ENCODE measurements around the gene NTMT2.
A peak's percentile ranks its signal among the peaks of the same experiment; 100 is the strongest.

The NTMT2 gene

DNA sequence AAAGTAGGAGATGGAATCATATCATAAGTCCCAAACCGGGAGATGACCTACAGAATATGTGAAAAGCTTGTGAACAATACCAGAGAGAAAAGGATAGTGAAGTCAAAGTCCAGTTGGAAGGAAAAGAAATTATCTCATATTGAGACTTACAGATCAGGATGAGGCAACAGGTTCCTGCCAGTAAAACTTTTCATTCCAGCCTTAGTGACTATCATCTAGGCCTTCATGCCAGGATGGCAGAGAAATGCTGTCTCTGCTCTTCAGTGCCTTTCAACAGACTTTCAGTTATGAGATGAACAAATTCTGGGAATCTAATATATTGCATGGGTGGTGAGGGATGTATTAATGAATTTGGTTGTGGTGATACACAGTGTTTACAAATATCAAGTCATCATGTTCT is 52.3 kb downstream of the NTMT2 start:
- ChIA-PET CTCF (no interaction called here), POLR2A (no interaction called here)
- no peak for DNase-seq (ENCODE audit: low read depth, low spot score)
- no peak overlapping the region for H3K4me3 ChIP-seq (ENCODE audit: low read depth, low read length)
- TF ChIP-seq, protein P1, sequence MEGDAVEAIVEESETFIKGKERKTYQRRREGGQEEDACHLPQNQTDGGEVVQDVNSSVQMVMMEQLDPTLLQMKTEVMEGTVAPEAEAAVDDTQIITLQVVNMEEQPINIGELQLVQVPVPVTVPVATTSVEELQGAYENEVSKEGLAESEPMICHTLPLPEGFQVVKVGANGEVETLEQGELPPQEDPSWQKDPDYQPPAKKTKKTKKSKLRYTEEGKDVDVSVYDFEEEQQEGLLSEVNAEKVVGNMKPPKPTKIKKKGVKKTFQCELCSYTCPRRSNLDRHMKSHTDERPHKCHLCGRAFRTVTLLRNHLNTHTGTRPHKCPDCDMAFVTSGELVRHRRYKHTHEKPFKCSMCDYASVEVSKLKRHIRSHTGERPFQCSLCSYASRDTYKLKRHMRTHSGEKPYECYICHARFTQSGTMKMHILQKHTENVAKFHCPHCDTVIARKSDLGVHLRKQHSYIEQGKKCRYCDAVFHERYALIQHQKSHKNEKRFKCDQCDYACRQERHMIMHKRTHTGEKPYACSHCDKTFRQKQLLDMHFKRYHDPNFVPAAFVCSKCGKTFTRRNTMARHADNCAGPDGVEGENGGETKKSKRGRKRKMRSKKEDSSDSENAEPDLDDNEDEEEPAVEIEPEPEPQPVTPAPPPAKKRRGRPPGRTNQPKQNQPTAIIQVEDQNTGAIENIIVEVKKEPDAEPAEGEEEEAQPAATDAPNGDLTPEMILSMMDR (IDR thresholded peaks at IDR 0.05; ENCODE audit: insufficient read depth, low read length, missing control alignments) = no peak

DNA sequence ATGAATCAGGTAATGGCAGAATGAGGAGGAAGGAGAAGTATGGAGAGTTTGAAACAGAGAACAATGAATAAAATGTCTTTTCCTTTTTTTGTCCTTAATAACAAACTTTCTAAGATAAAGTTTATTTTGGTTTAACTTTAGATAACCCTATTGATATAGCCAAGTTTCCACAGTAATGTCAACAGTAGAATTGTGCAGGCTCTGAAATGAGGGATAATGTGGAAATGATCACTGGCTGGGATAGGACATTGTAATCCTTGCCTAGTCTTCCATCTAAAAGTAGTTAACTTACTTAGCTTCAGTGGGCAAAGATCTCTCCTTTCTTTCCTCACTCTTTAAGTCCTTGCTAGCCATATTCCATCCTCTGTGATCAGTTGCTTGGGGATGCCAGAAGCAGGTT is 52.8 kb downstream of the NTMT2 start:
- POLR2A ChIA-PET = no interaction called here
- H3K4me3 ChIP-seq (ENCODE audit: low read depth, low read length) = no peak overlapping the region
- CTCF ChIA-PET = no interaction called here
- TF ChIP-seq, protein P1 (IDR thresholded peaks at IDR 0.05; ENCODE audit: insufficient read depth, low read length, missing control alignments) = no peak
- DNase-seq (ENCODE audit: low read depth, low spot score) = no peak

DNA sequence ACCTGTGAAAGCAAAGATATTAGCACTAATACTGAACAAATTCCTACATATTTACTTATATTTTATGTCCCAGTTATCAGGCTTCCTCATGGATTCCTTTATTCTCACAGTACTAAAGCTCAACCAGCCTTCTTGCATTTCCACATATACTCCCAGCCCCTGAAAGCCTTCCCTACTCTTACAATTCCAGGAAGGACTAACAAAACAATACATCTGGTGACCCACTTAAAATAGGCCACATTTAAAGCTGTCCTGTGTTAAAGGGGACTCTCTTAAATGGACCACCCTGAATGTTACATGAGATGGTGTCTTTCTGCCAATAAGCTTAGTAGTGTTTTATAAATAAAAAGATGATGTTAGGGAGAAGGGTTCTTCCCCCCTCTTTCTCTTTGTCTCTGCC is 54.4 kb downstream of the NTMT2 start:
- DNase-seq (ENCODE audit: low read depth, low spot score) = no peak
- CTCF ChIA-PET = no interaction called here

DNA sequence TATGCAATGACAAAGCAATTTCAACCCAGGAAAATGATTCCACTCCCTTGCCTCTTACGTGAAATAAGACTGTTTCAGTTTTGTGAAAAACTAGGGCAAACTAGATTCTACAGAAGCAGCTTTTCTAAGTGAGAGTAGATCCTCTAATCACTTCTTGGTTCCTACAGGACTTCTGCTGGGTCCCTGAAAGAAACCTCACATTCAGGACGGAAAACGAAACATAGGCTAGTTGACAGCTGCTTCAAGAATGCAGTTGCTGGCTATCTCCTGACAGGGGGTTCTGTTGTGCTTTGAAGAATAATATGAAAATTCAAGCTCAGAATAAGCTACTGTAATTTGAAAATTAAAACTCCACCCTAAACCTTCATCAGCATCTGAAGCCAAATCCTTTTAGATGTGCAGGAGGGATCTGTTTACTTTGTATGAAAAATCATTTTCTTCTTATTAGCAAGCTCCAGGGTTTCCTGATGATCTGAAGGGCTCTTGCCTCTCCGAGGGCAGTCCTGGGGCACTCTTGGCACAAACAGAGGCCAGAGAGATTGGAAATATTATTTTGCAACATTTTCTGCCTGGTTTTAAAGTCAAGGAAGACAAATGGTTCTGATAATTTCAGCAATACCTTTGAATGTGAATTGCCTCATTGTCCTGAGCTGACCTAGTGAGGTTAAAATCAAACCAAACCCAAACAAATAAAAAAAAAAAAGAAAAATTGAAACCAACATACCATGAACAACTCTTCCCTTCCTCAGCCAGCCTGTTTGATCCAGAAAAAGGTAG is 55.0 kb downstream of the NTMT2 start:
- ChIA-PET POLR2A (no interaction called here), CTCF (no interaction called here)
- TF ChIP-seq, protein P1 (IDR thresholded peaks at IDR 0.05; ENCODE audit: insufficient read depth, low read length, missing control alignments) = peak; percentile 11
- DNase-seq (ENCODE audit: low read depth, low spot score) = no peak
- no peak overlapping the region for H3K4me3 ChIP-seq (ENCODE audit: low read depth, low read length)

More for the DNA sequence above, 54.4 kb downstream of the NTMT2 start:
- TF ChIP-seq, protein P1 (IDR thresholded peaks at IDR 0.05; ENCODE audit: insufficient read depth, low read length, missing control alignments) = no peak
- POLR2A ChIA-PET = no interaction called here
- H3K4me3 ChIP-seq (ENCODE audit: low read depth, low read length) = no peak overlapping the region

DNA sequence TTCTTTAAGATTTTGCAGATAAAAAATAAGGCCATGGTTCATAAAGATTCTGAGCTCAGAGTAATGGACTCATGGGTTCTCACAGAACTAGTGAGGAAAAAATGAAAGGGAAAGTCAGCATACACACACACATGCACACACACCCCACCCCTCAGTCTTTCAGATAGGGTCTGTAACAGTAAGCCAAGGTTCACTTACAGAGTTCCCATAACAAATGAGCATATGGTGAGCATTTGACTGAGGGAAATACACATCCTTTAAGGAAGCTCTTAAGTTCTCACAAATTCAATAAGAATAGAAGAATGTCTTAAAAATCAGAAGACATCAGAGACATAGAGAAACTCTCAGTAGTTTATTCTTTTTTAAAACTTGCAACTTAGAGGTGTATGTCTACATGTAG is 57.9 kb downstream of the NTMT2 start:
- no peak for DNase-seq (ENCODE audit: low read depth, low spot score)
- ChIA-PET POLR2A (no interaction called here), CTCF (no interaction called here)
- TF ChIP-seq, protein P1 (IDR thresholded peaks at IDR 0.05; ENCODE audit: insufficient read depth, low read length, missing control alignments) = no peak
- H3K4me3 ChIP-seq (ENCODE audit: low read depth, low read length) = no peak overlapping the region

DNA sequence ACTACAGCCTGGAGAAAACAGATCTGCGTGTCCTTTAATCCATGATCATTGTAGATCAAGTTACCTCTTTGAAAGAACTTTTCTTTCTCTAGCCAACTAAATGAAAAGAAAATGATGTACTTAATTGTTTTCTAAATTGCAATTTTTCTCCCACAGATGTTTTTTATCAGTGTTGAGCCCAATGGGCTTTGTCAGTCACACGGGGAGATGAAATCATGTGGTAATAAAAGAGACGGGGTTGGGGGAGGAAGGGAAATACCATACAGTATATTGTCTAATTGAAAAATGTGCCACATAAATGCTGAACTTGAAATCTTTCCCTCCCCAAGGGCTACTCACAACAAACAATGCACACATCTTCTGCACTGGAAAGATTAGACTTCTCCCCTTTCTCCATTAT is 58.4 kb downstream of the NTMT2 start:
- ChIA-PET POLR2A (no interaction called here), CTCF (no interaction called here)
- TF ChIP-seq, protein P1 (IDR thresholded peaks at IDR 0.05; ENCODE audit: insufficient read depth, low read length, missing control alignments) = no peak
- H3K4me3 ChIP-seq (ENCODE audit: low read depth, low read length) = no peak overlapping the region
- DNase-seq (ENCODE audit: low read depth, low spot score) = no peak

Data from AG04449 (cell line).